Limb (tissue), 2 donors: ENCODE results near the gene DNAH14.
"Not testable (repeated sequence)": the region's sequence is repeated elsewhere in the genome, so short reads cannot be mapped to it uniquely, and the experiment has no call there.

Experiments used
- DNase-seq, 2 donors: peaks; one replicate each; pipeline ENCODE4 v3.0.0-alpha.2; 2016; ENCODE audit errors: extremely low spot score in 2 of 2

The DNAH14 gene

DNA sequence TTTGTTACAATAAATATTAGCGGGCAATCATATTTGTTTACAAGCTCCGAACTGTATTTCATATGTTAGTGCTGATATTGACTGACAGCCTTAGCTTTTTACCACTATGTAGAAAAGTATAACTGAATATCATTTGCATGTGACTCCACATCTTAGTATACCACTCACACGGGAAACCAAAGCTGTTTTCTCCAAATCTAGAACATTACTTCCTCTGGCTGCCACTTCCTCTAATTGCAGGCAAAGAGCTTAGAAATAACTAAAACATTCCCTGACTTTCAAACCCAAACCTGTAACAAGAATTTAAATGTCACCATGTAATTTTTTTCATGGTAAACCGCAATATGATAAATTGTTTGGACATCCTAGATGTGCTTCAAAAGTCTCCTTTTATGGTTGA lies 323.7 kb downstream of the DNAH14 start:
- DNase-seq = no peak

DNA sequence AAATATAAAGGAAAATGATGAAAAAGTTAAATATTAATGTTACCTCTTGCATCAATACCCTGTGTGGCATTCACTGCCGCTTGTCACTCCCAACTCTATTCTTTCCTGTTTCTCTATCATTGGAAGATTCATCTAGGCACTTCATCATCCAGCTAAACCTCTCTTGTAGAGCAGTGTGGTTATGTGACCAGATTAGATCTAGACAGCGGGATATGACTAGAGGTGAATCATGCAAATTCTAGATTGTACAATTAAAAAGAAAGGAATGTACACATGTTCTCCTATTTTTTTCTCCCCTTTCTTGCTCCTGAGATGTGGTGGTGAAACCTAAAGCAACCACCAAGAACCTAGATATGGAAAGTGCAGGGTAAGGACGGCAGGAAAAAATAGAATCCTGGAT lies 324.3 kb downstream of the DNAH14 start:
- no peak for DNase-seq

DNA sequence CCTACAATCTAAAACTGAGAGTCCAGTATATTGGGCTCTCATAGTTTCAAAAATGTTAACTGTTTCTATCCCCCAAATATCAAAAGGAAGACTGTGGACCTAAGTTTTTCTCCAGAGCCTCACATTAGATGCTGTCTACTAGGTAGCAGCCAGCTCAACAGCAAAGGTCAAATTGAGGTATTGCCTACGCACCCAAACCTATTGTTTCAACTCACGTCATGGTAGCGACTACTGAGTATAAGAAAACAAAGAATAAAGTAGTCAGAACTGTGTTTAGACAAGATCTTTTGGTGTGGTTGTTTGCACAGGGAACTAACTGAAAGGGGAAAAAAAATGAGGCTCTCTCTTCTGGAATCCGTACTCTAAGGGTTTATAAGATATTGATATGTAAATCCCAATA lies 325.2 kb downstream of the DNAH14 start:
- no peak for DNase-seq

DNA sequence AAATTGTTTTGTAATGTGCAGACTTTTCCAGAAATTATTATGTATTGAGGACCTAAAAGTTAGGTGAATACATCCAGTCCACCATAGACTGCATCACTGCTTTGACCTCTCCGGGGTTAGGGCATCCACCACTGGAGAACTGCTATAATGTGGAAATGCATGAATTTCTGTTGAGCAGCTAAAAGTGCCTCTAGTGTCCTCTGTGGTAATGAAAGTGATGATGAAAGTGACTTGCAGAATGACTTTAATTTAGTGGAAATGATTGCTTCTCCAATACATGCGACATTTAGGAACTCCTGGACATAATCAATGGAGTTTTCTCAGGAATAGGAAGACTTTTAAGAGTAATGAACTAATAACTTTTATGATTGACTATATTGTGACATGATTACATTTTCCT lies 327.6 kb downstream of the DNAH14 start:
- DNase-seq = no peak

DNA sequence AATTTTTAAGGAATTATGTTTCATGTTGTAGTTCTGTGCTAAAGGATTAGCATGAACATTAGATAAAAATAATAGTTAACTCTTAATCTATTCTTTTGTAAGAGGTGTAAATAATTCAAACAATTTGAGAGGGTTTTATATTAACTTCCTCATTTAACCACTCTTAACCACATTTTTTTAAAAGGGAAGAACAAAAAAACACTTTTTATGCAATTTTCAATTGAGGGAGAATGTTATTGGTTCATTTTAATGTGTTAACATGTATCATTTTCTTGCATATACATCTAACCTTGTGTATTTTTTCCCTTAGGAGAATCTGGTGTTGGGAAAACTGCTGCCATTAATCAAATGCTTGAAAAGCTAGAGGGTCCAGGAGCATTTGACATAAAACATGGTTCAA lies 329.3 kb downstream of the DNAH14 start:
- DNase-seq = no peak

DNA sequence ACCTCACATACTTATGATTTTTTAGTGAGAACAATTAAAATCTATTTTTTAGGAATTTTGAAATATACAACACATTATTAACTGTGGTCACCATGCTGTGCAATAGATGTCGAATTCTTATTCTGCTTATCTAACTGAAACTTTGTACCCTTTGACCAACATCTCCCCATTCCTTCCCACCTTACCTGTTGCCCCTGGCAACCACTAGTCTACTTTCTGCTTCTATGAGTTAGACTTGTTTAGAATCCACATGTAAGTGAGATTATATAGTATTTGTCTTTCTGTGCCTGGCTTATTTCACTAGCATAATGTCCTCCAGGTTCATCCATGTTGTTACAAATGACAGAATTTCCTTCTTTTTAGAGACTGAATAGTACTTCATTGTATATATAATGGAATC lies 330.1 kb downstream of the DNAH14 start:
- DNase-seq = no peak

DNA sequence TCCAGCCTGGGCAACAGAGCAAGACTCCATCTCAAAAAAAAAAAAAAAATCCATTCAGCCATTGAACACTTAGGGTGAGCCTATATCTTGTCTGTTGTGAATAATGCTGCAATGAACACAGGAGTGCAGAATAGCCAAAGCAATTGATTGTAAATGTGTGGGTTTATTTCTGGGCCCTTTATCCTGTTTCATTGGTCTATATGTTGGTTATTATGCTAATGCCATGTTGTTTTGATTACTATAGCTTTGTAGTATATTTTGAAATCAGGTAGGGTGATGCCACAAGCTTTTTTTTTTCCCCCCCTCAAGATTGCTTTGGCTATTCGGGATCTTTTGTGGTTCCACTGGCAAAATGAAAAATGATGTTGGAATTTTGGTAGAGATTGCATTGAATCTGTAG lies 330.8 kb downstream of the DNAH14 start:
- DNase-seq = no peak

DNA sequence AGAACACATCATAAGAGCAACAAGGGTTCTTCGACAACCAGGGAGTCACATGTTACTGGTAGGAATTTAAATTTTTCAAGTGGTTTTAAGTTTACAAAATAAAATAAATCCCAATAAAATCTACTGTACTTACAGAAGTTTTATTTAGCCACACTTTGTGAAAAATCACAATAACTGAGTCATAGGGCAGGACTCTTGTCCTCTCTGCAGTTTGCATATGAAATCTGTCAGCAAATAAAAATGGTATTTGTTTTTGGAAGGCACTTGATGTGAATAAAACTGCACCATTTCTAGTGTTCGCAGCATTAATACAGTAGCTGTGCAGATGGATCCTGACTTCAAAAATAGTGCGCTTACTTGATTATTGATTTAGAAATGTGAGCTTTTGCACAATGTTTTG lies 348.0 kb downstream of the DNAH14 start:
- no peak for DNase-seq

DNA sequence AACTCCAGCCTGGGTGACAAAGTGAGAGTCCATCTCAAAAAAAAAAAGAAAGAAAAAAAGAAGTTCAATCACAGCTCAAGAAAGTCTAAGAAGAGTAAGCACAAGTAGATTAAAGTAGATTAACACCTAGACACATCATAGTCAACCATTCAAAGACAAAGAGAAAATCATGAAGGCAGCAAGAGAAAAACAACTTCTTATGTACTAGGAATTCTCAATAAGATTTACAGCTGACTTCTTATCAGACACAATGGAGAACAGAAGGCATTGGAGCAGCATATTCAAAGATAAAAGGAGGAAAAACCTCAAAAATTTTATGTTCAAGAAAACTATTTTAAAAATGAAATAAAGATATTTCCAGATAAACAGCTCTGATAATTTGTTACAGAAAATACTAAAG lies 351.1 kb downstream of the DNAH14 start:
- DNase-seq = no peak

DNA sequence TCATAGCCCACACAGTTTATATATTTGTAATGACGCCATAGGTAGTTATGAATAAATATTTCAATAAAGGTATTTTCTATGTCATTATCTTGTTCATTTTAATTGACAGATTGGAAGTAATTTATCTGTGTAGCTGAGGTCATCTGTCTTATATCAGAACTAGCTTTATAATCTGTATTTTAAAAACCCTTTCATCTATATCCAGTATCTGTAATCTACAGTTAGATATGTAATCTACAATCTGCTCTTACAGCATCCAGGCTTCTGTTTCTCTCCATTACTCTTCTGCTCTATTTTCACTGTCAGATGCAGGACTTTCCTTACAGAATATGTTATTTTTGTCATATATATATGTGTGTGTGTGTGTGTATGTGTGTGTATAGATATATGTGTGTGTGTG lies 360.8 kb downstream of the DNAH14 start:
- no peak for DNase-seq

DNA sequence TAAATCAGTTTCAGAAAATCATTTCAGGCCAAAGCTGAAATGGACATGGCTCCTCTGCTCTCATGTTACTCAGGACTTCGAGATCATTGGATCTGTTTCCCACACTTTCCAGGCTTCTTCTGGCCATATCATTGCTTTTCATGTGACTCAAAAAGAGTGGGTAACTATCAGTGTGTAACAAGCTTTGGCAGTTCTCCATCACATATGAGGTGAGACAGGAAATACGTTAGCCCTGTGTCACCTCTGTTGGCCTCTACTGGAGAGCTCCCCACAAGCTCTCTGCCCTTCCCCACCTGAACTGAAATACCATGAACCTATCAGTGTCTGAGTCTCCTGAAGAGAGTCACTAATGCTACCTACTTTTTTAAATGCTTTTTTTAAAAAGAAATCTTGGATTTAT lies 370.1 kb downstream of the DNAH14 start:
- no peak for DNase-seq

DNA sequence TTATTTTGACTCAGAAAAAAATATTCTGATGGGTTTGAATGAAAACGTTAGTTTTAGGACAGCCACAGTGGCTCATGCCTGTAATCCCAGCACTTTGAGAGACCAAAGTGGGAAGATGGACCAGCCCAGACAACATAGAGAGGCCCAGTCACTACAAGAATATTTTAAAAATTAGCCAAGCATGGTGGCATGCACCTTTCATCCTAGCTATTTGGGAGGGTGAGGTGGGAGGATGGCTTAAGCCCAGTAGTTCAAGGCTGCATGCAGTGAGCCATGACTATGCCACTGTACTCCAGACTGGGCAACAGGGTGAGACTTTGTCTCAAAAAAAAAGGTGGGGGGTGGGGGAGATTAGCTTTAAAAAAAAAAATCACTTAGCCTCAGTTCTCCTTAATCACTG lies 370.9 kb downstream of the DNAH14 start:
- no peak for DNase-seq

DNA sequence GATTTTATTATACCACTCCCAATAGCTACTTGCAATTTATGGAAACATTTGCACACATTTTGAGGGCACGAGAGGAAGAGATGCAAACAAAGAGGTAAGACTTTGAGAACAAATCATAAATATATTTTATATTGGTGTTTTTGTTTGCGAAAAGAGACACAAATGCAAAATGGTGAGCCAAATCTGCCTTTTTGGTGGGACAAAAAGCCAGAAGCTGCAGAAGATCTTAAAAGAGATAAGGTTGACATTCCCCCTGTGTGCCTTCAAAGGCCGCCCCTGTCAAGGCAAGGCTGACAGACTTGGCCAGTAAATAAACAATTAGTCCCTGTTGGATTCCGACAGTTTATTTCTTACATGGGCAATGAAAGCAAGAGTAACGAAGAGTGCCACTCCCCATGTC lies 375.5 kb downstream of the DNAH14 start:
- DNase-seq = no peak

DNA sequence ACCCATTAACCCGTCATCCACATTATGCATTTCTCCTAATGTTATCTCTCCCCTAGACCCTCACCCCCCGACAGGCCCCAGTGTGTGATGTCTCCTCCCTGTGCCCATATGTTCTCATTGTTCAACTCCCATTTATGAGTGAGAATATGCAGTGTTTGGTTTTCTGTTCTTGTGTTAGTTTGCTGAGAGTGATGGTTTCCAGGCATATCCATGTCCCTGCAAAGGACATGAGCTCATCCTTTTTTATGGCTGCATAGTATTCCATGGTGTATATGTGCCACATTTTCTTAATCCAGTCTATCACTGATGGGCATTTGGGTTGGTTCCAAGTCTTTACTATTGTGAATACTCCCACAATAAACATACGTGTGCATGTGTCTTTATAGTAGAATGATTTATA lies 381.1 kb downstream of the DNAH14 start:
- not testable (repeated sequence) for DNase-seq

DNA sequence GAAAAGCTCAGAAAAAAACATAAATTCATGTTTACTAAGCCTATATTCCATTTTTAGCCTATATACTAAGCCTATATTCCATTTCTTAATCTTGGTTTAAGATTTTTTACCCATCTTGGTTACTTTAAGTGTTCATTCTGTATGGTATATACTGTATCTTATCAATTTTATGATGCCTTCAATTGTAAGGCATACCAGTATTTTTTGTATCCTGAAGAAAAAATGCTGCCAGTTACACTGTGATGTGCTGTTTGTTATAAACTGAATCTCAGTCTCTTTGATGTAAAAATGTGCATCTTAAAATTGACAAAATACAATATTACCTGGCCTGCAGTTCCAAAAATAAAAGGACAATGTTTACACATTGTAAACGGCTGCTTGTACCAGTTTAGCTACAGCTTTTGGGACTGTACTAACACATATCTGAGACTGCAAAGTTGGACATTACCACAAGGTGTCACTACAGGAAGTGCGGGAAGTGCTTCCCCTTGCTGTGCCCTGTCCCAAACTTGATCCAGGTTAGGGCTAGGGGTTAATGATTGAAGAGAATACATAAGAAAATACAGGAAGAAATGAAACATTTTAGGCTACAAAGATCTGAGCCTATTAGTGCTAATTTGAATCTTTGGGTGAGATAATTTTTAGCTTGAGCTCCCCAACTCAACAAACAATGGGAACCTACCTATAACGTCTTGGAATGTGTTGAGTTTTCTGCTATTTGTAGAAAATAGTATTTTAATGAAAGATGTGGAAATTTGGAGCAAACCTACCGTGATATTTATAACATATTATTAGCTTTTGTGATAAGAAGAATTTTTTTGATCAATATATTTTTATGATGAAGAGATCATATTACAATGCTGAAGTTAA lies 389.5 kb downstream of the DNAH14 start:
- DNase-seq = peak; percentile 26 to 44

DNA sequence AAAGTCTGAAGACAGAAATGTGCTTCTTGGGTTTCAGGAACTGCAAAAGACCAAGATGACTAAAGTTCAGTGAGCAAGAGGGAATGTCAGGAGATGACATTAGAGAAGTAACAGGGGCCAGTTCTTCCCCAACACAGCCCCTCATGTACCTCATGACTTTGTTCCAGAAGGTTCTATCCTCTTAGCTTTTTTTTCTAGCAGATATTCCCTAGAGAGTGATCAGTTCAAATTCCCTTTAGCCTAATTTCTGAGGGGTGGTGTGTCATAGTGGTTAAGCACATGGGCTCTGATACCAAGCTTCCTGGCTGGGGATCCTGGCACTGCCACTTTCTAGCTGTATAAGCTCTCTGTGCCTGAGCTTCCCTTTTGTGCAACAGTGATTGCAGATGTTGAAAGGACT lies 390.4 kb downstream of the DNAH14 start:
- DNase-seq = no peak

DNA sequence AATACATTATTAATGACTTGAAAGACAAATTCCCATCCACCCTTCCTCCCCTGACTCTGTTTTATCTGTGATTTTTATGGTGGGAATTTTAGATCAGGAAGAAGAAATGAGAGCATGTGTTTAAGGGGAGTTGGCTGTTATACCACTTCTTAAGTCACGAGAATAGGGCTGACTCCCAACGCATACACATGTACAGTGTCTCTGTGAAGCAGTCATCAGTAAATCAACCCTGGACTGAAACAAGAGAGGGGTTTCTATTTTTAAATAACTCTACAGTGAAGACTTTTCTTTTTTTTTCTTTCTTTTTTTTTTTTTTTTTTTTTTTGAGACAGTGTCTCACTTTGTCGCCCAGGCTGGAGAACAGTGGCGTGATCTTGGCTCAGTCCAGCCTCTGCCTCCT lies 392.3 kb downstream of the DNAH14 start:
- DNase-seq = no peak

DNA sequence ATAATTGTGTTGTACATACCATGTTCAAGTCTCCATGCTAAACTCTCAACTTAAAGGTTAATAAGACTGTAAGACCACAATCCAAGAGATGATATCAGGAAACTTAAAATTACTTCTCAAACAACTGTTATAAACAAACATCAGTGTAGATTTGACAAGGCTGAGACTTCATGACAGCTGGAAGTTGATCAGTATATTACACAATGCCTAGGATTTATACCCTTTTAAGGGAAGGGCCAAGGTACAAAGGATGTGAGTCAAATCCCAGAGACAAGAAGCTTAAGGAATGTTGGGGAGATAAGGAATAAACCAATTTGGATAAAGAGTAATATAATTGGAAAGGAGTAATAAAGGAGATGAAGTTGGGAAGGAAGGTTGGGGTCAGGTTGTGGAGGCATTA lies 399.6 kb downstream of the DNAH14 start:
- DNase-seq = no peak

DNA sequence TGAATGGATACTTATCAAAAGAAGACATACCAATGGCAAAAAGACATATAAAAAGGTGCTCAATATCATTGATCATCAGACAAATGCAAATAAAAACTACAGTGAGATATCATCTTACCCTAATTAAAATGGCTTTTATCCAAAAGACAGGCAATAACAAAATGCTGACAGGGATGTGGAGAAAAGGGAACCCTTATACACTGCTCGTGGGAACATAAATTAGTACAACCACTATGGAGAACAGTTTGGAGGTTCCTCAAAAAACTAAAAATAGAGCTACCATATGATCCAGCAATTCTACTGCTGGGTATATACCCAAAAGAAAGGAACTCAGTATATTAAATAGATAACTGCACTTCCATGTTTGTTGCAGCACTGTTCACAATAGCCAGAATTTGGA lies 400.5 kb downstream of the DNAH14 start:
- not testable (repeated sequence) for DNase-seq

DNA sequence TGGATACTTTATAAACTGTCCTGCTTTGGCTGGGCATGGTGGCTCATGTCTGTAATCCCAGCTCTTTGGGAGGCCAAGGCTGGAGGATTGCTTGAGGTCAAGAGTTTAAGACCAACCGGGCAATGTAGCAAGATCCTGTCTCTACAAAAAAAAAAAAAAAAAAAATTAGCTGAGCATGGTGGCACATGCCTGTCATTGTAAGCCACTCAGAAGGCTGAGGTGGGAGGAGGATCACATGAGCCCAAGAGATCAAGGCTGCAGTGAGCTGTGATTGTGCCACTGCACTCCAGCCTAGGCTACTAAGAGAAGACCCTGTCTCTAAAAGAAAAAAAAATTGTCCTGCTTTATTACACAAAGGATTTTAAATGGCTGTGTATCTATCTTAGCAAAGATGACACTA lies 403.2 kb downstream of the DNAH14 start:
- no peak for DNase-seq

DNA sequence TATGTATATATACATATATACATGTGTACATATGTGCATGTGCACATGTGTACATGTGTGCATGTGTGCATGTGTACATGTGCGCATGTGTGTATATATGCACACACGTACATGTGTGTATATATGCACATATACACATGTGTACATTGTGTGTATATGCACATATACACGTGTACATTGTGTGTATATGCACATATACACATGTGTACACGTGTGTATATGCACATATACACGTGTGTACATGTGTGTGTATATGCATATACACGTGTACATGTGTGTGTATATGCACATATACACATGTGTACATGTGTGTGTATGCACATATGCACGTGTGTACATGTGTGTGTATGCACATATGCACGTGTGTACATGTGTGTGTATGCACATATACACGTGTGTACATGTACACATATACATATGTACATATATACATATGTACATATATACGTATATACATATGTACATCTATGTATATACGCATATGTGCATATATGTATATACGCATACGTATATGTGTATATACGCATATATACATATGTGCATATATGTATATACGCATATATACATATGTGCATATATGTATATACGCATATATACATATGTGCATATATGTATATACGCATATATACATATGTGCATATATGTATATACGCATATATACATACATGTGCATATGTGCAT lies 405.8 kb downstream of the DNAH14 start:
- not testable (repeated sequence) for DNase-seq

DNA sequence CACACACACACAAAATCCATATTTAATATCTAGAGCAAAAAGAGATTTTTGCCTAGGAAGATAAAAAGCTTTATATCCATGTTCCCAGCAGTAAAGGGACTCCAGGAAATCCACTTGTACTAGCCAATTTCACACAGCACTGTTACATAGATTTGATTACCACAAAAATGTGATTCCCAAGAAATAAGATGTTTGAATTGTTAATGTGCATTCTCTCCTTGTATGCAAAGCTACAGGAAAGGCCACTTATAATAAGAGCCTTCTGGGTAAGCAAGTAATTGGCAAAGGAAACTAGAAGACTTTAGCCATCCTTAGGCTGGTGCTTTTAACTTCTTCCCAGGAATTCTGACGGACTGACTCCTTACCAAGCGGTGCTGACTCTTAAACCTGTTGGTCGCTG lies 409.1 kb downstream of the DNAH14 start:
- no peak for DNase-seq

DNA sequence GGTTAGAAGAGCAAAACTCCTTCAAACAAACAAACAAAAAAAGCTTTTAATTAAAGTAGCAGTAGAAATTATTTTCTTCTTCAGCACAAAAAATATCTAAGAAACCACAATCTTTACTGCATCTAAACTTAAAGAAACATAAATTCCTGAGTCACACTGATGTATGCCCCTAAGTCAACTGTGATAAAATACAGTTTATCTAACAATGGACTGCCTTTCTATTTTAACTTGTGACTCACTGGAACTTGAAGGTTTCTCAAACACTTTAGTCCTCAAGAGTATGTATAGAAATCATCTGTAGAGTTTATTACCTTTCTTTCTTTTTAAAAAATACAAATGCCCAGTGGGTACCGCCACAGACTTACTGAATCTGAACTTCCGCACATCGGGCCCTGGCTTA lies 412.2 kb downstream of the DNAH14 start:
- no peak for DNase-seq
